ENCODE results near the gene NEAT1.

Gene NEAT1

DNA sequence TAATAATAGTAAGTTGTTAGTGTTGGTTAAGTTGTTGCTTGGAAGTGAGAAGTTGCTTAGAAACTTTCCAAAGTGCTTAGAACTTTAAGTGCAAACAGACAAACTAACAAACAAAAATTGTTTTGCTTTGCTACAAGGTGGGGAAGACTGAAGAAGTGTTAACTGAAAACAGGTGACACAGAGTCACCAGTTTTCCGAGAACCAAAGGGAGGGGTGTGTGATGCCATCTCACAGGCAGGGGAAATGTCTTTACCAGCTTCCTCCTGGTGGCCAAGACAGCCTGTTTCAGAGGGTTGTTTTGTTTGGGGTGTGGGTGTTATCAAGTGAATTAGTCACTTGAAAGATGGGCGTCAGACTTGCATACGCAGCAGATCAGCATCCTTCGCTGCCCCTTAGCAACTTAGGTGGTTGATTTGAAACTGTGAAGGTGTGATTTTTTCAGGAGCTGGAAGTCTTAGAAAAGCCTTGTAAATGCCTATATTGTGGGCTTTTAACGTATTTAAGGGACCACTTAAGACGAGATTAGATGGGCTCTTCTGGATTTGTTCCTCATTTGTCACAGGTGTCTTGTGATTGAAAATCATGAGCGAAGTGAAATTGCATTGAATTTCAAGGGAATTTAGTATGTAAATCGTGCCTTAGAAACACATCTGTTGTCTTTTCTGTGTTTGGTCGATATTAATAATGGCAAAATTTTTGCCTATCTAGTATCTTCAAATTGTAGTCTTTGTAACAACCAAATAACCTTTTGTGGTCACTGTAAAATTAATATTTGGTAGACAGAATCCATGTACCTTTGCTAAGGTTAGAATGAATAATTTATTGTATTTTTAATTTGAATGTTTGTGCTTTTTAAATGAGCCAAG, 2.7 kb downstream of the NEAT1 start:
- DNase-seq, result peak; percentile 94

DNA sequence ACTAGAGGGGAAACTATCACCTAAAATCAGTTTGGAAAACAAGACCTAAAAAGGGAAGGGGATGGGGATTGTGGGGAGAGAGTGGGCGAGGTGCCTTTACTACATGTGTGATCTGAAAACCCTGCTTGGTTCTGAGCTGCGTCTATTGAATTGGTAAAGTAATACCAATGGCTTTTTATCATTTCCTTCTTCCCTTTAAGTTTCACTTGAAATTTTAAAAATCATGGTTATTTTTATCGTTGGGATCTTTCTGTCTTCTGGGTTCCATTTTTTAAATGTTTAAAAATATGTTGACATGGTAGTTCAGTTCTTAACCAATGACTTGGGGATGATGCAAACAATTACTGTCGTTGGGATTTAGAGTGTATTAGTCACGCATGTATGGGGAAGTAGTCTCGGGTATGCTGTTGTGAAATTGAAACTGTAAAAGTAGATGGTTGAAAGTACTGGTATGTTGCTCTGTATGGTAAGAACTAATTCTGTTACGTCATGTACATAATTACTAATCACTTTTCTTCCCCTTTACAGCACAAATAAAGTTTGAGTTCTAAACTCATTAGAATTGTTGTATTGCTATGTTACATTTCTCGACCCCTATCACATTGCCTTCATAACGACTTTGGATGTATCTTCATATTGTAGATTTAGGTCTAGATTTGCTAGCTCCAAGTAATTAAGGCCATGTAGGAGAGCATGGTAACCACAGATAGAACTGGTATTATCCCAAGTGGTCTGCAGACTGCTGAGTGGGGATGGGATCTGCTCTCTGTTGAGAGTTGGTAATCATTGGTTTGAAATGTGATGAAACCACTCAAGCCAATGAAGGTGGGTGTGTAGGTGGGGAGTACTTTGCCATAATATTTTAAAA, 3.6 kb downstream of the NEAT1 start:
- DNase-seq, result peak; percentile 32

DNA sequence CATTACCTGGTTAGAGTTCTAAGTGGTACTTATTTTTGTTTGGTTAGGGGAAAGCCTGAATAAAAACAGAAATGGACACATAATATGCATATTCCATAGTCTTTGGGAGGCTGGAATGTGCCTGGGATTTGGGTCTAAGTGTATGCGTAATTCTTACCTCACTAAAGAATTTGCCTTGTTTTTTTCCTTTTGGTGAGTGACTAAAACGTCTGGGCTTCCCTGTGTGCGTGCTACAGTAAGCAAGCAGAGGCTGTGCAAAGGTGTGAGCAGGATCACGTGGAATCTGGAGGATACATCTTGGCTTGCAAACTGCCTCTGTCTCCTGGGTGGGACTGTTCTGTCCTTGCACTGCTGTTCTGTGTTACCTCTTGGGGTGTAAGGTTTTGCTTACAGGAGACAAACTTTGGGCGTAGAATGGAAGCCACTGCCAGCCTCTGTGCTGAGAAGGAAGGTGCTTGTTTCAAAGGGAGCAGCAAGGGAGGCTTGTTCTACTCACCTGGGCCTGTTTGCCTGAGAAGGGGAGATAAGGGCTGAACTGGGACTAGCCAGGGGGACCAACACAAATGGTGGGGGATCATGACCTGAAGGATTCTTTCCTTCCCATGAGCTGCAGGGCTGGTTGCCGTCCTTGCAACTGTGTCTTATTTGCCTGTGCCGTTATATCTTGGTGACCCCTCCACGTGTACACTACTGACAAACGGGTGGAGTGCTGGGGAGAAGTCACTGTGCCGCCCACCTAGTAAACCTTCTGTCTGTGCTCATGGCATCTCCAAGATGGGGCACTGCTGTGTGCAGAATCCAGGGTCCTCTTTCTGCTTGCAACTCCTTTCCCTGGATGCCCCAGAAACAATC, 4.5 kb downstream of the NEAT1 start:
- peak; percentile 70 for DNase-seq

DNA sequence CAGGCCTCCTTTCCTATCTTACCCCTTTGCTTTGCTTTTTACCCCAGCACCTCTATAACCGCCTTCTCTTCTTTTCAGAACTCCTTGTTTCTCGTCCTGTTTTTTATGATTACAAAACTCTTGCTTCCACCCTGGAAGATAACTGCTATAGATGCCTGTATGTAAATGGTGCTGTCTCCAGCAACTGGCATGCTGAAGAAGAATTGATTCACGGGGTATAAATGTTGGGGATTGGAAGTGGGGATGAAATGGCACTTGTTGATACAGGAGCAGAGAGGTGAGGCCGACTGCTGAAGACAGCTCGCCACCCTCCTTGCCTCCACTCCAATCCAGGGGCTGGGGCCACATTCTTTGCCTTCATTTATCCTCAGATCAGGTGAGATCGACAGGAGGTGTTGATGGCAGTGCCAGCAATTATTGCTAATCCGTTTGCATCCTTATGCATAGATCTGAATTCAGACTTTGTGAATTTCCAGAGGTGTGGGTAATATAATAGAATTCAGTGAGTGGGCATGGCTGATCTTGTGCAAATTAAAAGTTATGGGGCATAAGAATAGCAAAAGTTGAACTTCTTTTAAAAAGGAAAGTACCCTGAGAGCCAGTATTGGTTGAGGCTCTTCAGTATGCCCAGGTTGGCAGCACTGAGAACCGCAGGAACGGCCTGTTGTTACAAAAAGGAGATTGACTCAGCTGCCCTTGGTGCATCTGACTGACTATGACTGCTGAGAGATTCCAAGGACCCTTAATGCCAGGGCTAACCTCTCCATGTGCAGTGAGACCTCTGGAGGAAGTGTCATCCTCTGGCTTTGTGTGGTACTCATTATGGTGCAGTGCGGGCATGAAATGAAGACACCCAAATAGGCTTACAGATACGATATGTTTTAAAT, 5.3 kb downstream of the NEAT1 start:
- peak; percentile 56 for DNase-seq

DNA sequence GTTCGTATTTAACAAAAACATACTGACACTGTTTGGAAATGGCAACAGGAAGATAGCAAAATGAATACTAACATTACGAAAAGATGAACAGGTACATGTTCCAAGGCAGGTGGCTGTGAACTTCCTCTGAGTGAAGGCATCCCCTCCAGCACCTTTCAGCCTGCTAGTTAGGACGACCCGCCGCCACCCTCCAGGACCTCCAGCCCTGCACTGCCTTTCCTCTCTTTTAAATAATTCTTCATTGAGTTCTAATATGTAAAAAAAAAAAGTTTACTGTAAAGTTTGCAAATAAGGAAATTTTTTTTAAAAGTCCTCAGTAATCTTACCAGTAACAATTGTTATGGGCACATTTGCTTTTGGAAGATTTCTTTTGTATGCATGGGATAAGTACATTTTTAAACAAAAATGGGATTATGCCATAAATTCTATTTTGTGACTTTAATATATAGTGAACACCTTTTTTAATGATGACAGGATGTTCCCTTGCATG, 6.0 kb downstream of the NEAT1 start:
- DNase-seq, result peak; percentile 37

DNA sequence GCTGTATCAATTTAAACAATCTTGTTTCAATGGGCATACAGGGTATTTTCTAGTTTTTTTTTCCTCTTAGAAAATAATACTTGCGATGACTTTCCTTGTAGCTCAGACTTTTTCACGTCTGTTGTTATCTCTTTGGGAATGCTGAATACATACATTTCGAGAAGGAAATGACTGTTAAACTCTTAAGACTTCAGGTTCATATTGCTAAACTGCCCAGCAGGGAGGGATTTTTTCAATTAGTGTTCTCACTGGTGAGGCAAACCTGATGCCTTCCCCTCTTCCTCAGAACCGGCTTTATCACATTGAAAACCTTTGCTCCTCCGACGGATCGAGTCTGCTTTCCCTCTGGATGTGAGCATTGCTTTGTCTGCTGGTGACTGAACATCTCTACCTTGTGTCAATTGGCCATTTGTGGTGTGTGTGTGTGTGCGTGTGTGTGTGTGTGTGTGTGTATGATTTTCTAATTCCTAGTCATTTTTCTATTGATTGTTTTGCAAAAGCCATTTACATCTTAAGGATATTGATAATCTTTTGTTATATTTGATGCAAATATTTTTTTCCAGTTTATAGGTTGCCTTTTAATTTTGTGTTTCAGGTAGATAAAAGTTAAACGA, 6.6 kb downstream of the NEAT1 start:
- peak; percentile 41 for DNase-seq

DNA sequence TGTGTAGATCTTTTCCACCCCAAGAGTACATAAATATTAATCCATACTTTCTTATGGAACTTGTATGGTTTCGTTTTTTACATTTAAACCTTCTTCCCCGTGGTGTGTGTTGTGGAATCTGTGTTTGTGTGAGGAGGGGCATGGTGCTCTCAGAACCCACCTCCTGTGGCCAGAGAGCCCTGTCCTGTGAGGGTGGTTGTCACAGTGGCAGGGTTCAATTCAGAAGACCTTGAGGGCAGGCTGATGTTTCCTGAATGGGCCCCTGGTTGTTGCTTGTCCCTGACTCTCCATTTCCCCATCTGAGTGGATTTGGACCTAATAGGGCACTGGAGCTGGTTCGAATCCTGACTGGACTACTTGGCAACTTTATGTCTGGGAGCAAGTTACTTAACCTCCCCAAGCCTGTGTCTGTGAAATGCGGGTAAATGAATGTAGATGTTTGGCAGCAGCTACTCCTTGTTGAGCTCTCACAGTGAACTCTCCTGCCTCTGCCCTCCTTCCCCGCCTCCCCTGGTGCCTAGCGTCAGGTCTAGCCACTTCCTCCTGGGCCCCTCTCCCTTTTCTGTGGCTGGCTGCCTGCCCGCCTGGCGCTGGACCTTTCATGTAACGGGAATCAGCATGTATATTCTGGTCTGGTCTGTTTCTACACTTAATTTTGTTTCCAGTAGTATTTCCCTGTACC, 7.3 kb downstream of the NEAT1 start:
- DNase-seq, result peak; percentile 74

DNA sequence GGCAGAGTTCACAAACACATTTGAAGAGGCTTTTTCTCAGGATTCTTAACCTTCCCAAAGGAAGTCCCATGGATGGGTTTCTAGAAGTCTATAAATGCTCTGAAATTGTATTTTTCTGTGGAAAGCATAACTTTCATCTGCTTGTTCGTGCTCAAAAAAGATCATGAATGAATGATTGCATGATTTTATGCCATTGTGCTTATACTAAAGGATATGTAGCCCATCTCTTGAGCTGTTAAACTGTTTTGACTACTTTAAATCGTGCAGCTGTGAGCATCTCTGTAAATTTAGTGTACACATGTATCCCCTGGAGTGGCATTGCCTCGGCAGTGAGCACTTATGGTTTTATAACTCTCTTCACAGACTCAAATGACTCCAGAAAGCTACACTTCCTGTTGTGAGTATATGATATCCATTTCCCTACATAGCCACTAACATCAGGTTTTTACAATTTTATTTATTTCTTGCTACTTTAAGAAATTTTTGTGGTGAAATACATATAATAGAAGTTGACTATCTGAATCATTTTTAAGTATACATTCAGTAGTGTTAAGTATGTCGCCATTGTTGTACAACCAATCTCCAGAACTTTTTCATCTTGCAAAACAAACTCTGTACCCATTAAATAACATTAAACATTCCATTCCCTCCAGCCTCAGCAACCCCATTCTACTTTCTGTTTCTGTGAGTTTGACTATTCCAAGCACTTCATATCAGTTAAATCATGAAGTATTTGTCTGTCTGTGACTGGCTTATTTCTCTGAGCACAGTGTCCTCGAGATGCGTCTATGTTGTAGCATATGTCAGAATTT, 8.0 kb downstream of the NEAT1 start:
- no peak for DNase-seq

DNA sequence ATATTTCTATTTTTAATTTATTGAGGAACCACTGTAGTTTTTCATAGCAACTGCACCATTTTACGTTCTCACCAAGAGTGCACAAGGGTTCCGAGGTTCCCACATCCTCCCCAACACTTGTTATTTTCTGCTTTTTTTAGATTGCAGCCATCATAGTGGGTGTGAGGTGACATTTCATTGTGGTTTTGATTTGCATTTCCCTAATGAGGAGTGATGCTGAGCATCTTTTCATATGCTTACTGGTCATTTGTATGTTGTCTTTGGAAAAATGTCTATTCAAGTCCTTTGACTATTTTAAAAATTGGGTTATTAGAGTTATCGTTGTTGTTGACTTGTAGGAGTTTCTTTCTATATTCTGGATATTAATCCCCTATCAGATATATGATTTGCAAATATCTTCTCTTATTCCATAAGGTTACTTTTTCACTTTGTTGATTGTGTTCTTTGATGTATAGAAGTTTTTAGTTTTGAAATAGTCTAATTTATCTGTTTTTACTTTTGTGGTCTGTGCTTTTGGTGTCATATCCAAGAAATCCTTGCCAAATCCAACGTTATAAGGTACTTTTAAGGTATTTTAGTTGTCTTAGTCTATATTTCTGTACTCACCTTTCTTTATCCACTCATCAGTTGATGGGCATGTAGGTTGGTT, 9.0 kb downstream of the NEAT1 start:
- peak; percentile 53 for DNase-seq

DNA sequence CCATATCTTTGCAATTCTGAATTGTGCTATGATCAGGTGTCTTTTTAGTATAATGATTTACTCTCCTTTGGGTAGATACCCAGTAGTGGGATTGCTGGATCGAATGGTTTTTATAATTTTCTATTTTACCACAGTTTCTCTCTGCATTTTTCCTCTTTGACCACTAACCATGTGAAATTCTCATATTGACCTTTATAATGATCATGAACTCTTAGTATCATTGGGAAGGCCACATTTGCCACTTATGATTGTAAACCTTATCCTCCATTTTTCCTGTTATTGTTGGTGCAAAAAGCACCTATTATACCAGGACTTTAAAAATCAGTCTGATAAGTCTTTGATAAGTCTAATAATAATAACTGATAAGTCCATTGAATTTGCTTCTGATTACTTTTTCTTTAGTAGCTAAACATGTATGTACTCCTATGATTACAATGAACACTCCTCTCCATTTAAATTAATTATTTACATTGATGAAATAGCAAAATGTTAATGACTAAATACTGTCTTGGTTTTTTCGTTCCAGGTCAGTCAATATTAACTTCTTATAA, 9.6 kb downstream of the NEAT1 start:
- DNase-seq, result no peak

DNA sequence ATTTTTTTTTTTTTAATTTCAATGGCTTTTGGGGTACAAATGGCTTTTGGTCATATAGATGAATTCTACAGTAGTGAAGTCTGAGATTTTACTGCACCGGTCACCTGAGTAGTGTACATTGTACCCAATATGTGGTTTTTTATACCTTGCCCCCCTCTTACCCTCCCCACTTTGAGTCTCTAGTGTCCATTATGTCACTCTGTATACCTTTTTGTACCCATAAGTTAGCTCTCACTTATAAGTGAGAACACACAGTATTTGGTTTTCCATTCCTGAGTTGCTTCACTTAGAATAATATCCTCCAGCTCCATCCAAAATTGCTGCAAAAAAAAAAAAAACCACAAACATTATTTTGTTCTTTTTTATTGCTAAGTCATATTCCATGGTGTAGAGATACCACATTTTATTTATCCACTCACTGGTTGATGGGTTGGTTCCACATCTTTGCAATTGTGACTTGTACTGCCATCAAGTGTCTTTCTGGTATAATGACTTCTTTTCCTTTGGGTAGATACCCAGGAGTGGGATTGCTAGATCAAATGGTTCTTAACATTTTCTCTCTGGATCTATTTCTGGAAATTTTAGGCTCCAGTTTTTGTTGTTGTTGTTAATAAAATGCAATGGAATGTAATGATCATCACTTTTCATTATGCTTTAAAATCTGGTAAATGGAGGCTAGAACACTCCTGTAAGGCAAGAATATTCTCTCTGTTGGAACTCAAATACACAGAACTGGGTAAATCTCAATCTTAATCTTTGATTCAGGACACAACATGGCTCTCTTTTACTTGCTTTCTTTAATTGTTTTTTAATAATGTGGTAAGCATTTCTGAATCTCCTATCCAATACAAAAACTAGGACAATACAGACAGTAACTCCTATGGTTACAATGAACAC, 10.3 kb downstream of the NEAT1 start:
- peak; percentile 0 for DNase-seq

DNA sequence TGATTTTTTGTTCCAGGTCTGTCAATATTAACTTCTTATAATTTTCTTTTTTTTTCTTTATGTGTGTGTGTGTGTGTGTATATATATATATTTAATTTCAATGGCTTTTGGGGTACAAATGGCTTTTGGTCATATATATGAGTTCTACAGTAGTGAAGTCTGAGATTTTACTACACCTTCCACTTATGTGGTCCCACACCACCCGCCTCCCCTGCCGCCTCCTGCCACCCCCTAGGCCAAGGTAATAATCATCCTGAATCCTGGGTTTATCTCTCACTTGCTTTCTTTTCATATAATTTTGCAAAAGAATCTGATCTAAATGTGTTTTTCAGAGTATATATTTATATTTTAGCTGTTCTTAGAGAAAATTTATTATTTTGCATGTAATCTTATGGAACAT, 11.1 kb downstream of the NEAT1 start:
- no peak for DNase-seq

DNA sequence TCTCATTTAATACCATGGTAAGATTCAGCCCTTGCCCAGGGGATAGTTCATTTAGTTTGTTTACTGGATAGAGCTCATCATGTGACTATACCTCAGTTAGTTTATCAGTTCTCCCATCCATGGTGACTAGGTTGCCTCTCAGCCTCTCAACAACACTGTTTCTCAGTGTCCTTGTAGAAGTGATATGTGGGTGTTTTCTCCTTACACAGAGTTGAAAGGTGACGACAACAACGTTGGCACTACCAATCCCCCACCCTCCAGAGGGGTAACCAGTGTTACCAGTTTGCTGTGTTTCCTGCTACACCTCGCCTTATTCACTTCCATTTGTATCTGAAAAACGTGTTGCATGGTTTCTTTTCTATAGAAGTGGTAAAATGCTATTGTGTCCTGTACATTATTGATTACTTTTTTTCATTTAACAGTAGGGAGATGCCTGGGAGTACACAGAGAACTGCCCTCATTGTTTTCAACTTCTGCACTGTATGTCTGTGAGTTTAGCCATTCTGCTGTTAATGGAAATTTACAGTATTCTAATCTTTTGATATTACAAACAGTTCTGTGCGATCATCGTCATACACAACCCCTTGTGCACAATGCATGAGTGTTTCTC, 11.6 kb downstream of the NEAT1 start:
- no peak for DNase-seq

DNA sequence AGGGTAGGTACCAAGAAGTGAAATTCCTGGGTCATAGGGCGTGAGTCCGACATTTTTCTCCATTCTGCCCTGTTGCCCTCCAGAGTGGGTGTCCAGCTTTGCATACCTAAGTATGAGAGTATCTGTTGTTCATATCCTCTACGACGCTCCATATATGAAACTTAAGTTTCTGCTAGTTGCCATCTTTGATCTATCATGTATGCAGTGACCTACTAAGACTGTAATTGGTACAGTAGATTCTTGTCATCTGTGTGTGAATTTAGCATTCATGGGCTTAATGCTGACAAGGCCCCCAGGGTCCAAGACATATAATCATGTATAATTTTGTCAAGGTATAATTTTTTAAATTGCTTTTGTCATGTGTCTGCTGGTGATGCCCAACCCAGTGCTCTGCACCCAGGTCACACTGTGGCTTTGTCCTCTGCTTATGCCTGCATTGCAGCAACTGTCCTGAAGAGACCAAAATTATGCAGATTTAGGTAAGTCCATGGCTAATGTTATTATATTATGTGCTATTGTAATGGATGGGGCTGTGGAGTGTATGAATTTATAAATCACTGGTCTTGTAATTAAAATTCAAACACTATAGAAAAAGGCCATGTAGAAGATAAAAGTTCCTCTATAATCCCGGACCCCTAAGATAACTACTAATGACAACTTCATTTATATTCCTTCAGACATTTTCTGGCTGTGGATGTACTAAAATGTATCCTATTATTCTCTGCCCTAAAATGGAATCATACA, 12.2 kb downstream of the NEAT1 start:
- DNase-seq, result no peak

DNA sequence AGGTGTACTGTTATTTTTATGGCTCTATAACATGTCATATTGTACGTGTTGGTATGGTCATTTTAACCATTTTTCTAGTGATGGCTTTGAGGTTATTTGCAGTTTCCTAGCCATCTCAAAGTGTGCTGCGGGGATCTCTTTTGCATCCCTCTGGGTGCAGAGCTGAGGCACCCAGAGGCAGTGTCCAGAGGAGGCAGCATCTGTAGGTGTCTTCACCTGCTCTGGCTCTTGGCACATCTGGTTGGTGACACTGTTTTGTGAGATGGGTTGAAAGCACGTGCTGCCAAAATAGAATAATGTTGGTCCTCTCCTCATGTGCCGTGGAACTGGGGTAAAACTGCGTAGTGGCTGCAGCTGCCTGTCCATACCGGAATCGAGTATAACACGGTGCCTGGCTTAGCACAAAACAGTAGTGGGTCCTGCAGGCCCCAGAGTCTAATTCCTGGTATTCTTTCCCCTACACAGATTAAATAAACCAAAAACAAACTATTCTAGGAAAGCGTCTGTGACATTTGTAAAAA, 12.9 kb downstream of the NEAT1 start:
- DNase-seq, result peak; percentile 0

DNA sequence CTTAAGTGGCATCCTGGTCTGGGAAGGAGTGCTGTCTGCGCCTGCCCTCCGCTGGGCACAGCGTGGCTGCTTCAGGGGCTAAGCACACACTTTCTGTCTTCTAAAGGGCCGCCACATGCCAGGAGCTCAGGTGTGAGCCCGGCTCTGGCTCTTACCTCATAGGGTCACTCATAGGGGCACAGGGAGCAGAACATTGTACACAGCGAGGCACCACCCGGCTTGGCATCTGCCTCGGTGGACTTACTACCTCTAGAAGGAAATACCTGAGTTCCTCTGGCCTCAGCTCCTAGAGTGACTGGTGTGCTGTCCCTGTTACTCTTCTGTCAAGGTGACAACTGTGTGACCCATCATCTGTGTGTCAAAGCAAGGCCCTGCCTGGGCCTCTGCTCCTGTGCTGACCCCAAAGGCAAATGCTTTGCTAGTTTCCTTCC, 13.4 kb downstream of the NEAT1 start:
- peak; percentile 0 for DNase-seq

Data from CD4-positive, alpha-beta T cell treated with Interferon gamma for 1 hour (primary cell).